ENCODE results near the gene SON. TPM values are rescaled to one million over a fixed set of nuclear protein-coding genes. Genes with fewer than 3 reads are reported as not detected.
A peak's percentile ranks its signal among the peaks of the same experiment; 100 is the strongest.
"Not testable (repeated sequence)": the region's sequence is repeated elsewhere in the genome, so short reads cannot be mapped to it uniquely, and the experiment has no call there.

SON gene
- total and polyA plus RNA-seq, 4 donors: 190 to 263 (median 237) TPM

GRCh38 chr21:33567914-33568313, 25.1 kb downstream of the SON start:
- Histone ChIP-seq H3K27ac (ENCODE audit: low read depth, low read length) (no peak overlapping the region), H3K27me3 (ENCODE audit: control insufficient read depth, insufficient read depth, low read length) (no peaks in the 10 kb centered on the region), H3K4me1 (ENCODE audit: control insufficient read depth, insufficient read depth, low read length) (no peaks in the 10 kb centered on the region), H3K36me3 (ENCODE audit: control insufficient read depth, insufficient read depth, low read length) (peaks cover 19% of the 10 kb centered on the region), H3K4me3 (ENCODE audit: low read depth, low read length) (no peak overlapping the region), H3K9me3 (ENCODE audit: control insufficient read depth, insufficient read depth, low read length) (no peaks in the 10 kb centered on the region)
- no peak for DNase-seq (ENCODE audit: low read depth in 4 of 6, low spot score in 6 of 6)
- WGBS (ENCODE audit: insufficient coverage): 69% methylated on average over 5 of the region's 6 CpGs

GRCh38 chr21:33568448-33568847, 25.6 kb downstream of the SON start:
- peaks cover 19% of the 10 kb centered on the region for H3K36me3 ChIP-seq (ENCODE audit: control insufficient read depth, insufficient read depth, low read length)
- H3K27ac ChIP-seq (ENCODE audit: low read depth, low read length): no peak overlapping the region
- no peaks in the 10 kb centered on the region for H3K4me1 ChIP-seq (ENCODE audit: control insufficient read depth, insufficient read depth, low read length)
- H3K27me3 ChIP-seq (ENCODE audit: control insufficient read depth, insufficient read depth, low read length): no peaks in the 10 kb centered on the region
- H3K9me3 ChIP-seq (ENCODE audit: control insufficient read depth, insufficient read depth, low read length): no peaks in the 10 kb centered on the region
- no peak overlapping the region for H3K4me3 ChIP-seq (ENCODE audit: low read depth, low read length)
- WGBS (ENCODE audit: insufficient coverage): no CpG with 5 or more reads among the region's 2 CpGs
- DNase-seq (ENCODE audit: low read depth in 4 of 6, low spot score in 6 of 6): no peak

GRCh38 chr21:33569991-33570390, 27.2 kb downstream of the SON start:
- DNase-seq (ENCODE audit: low read depth in 4 of 6, low spot score in 6 of 6): no peak
- H3K36me3 ChIP-seq (ENCODE audit: control insufficient read depth, insufficient read depth, low read length): peaks cover 20% of the 10 kb centered on the region
- no peaks in the 10 kb centered on the region for H3K4me1 ChIP-seq (ENCODE audit: control insufficient read depth, insufficient read depth, low read length)
- no peaks in the 10 kb centered on the region for H3K9me3 ChIP-seq (ENCODE audit: control insufficient read depth, insufficient read depth, low read length)
- WGBS (ENCODE audit: insufficient coverage): 97% methylated on average over 4 of the region's 5 CpGs
- no peak overlapping the region for H3K4me3 ChIP-seq (ENCODE audit: low read depth, low read length)
- no peak overlapping the region for H3K27ac ChIP-seq (ENCODE audit: low read depth, low read length)
- no peaks in the 10 kb centered on the region for H3K27me3 ChIP-seq (ENCODE audit: control insufficient read depth, insufficient read depth, low read length)

- Histone ChIP-seq H3K9me3 (ENCODE audit: control insufficient read depth, insufficient read depth, low read length) (no peaks in the 10 kb centered on the region), H3K27ac (ENCODE audit: low read depth, low read length) (no peak overlapping the region), H3K4me1 (ENCODE audit: control insufficient read depth, insufficient read depth, low read length) (no peaks in the 10 kb centered on the region), H3K27me3 (ENCODE audit: control insufficient read depth, insufficient read depth, low read length) (no peaks in the 10 kb centered on the region), H3K36me3 (ENCODE audit: control insufficient read depth, insufficient read depth, low read length) (peaks cover 22% of the 10 kb centered on the region), H3K4me3 (ENCODE audit: low read depth, low read length) (no peak overlapping the region)
- WGBS (ENCODE audit: insufficient coverage): no CpG with 5 or more reads among the region's 3 CpGs
- DNase-seq (ENCODE audit: low read depth in 4 of 6, low spot score in 6 of 6): no peak
Measured at GRCh38 chr21:33572350-33572749, 29.5 kb downstream of the SON start.

GRCh38 chr21:33576741-33577141, 33.9 kb downstream of the SON start:
- H3K4me1 ChIP-seq (ENCODE audit: control insufficient read depth, insufficient read depth, low read length); H3K27me3 ChIP-seq (ENCODE audit: control insufficient read depth, insufficient read depth, low read length); H3K27ac ChIP-seq (ENCODE audit: low read depth, low read length); H3K4me3 ChIP-seq (ENCODE audit: low read depth, low read length); H3K9me3 ChIP-seq (ENCODE audit: control insufficient read depth, insufficient read depth, low read length); DNase-seq (ENCODE audit: low read depth in 4 of 6, low spot score in 6 of 6): not testable (repeated sequence)
- no CpG with 5 or more reads among the region's 2 CpGs for WGBS (ENCODE audit: insufficient coverage)
- peaks cover 17% of the 10 kb centered on the region for H3K36me3 ChIP-seq (ENCODE audit: control insufficient read depth, insufficient read depth, low read length)

GRCh38 chr21:33578214-33578613, 35.4 kb downstream of the SON start:
- Histone ChIP-seq H3K27me3 (ENCODE audit: control insufficient read depth, insufficient read depth, low read length) (no peaks in the 10 kb centered on the region), H3K9me3 (ENCODE audit: control insufficient read depth, insufficient read depth, low read length) (no peaks in the 10 kb centered on the region), H3K36me3 (ENCODE audit: control insufficient read depth, insufficient read depth, low read length) (peaks cover 22% of the 10 kb centered on the region), H3K4me3 (ENCODE audit: low read depth, low read length) (no peak overlapping the region), H3K4me1 (ENCODE audit: control insufficient read depth, insufficient read depth, low read length) (no peaks in the 10 kb centered on the region), H3K27ac (ENCODE audit: low read depth, low read length) (no peak overlapping the region)
- WGBS (ENCODE audit: insufficient coverage): no CpG with 5 or more reads among the region's 2 CpGs
- no peak for DNase-seq (ENCODE audit: low read depth in 4 of 6, low spot score in 6 of 6)

GRCh38 chr21:33578959-33579542, 36.2 kb downstream of the SON start:
- H3K36me3 ChIP-seq (ENCODE audit: control insufficient read depth, insufficient read depth, low read length): peaks cover 22% of the 10 kb centered on the region
- DNase-seq (ENCODE audit: low read depth in 4 of 6, low spot score in 6 of 6): no peak
- no peaks in the 10 kb centered on the region for H3K9me3 ChIP-seq (ENCODE audit: control insufficient read depth, insufficient read depth, low read length)
- 86% methylated on average over 1 of the region's 7 CpGs for whole genome bisulfite sequencing (ENCODE audit: insufficient coverage)
- H3K4me1 ChIP-seq (ENCODE audit: control insufficient read depth, insufficient read depth, low read length): no peaks in the 10 kb centered on the region
- no peak overlapping the region for H3K4me3 ChIP-seq (ENCODE audit: low read depth, low read length)
- H3K27me3 ChIP-seq (ENCODE audit: control insufficient read depth, insufficient read depth, low read length): no peaks in the 10 kb centered on the region
- no peak overlapping the region for H3K27ac ChIP-seq (ENCODE audit: low read depth, low read length)

- peaks cover 4% of the 10 kb centered on the region for H3K4me1 ChIP-seq (ENCODE audit: control insufficient read depth, insufficient read depth, low read length)
- no peaks in the 10 kb centered on the region for H3K27me3 ChIP-seq (ENCODE audit: control insufficient read depth, insufficient read depth, low read length)
- no peak for DNase-seq (ENCODE audit: low read depth in 4 of 6, low spot score in 6 of 6)
- H3K36me3 ChIP-seq (ENCODE audit: control insufficient read depth, insufficient read depth, low read length): peaks cover 14% of the 10 kb centered on the region
- no peak overlapping the region for H3K27ac ChIP-seq (ENCODE audit: low read depth, low read length)
- 40% methylated on average over 1 of the region's 3 CpGs for WGBS (ENCODE audit: insufficient coverage)
- no peaks in the 10 kb centered on the region for H3K9me3 ChIP-seq (ENCODE audit: control insufficient read depth, insufficient read depth, low read length)
- no peak overlapping the region for H3K4me3 ChIP-seq (ENCODE audit: low read depth, low read length)
Measured at GRCh38 chr21:33584455-33584854, 41.6 kb downstream of the SON start.

- Histone ChIP-seq H3K27ac (ENCODE audit: low read depth, low read length) (no peak overlapping the region), H3K27me3 (ENCODE audit: control insufficient read depth, insufficient read depth, low read length) (no peaks in the 10 kb centered on the region), H3K4me3 (ENCODE audit: low read depth, low read length) (peak overlapping the region; percentile 64), H3K4me1 (ENCODE audit: control insufficient read depth, insufficient read depth, low read length) (peaks cover 4% of the 10 kb centered on the region), H3K9me3 (ENCODE audit: control insufficient read depth, insufficient read depth, low read length) (no peaks in the 10 kb centered on the region), H3K36me3 (ENCODE audit: control insufficient read depth, insufficient read depth, low read length) (peaks cover 10% of the 10 kb centered on the region)
- no CpG with 5 or more reads among the region's 6 CpGs for WGBS (ENCODE audit: insufficient coverage)
- no peak for DNase-seq (ENCODE audit: low read depth in 4 of 6, low spot score in 6 of 6)
Measured at GRCh38 chr21:33586927-33587326, 44.1 kb downstream of the SON start.

- Histone ChIP-seq H3K4me1 (ENCODE audit: control insufficient read depth, insufficient read depth, low read length) (peaks cover 4% of the 10 kb centered on the region), H3K27me3 (ENCODE audit: control insufficient read depth, insufficient read depth, low read length) (no peaks in the 10 kb centered on the region), H3K4me3 (ENCODE audit: low read depth, low read length) (peak overlapping the region; percentile 64), H3K9me3 (ENCODE audit: control insufficient read depth, insufficient read depth, low read length) (no peaks in the 10 kb centered on the region), H3K36me3 (ENCODE audit: control insufficient read depth, insufficient read depth, low read length) (peaks cover 8% of the 10 kb centered on the region), H3K27ac (ENCODE audit: low read depth, low read length) (peak overlapping the region; percentile 67)
- WGBS (ENCODE audit: insufficient coverage): under 1% methylated on average over 52 of the region's 57 CpGs
- DNase-seq (ENCODE audit: low read depth in 4 of 6, low spot score in 6 of 6): peak in 4 of 6 donors; percentile 10 to 67 (median 41)
Measured at GRCh38 chr21:33587792-33588484, 45.1 kb downstream of the SON start.
